HG03064 (cell line): ENCODE data around the gene TMC1.
"Not testable (repeated sequence)": the region's sequence is repeated elsewhere in the genome, so short reads cannot be mapped to it uniquely, and the experiment has no call there.

Experiments used
- ATAC-seq: cut with Tn5 transposase; IDR thresholded peaks from one replicate; pipeline ENCODE4 v1.9.1; 2021; ENCODE audit warnings: low read depth; ENCODE audit not compliant: unreplicated experiment

The TMC1 gene

DNA sequence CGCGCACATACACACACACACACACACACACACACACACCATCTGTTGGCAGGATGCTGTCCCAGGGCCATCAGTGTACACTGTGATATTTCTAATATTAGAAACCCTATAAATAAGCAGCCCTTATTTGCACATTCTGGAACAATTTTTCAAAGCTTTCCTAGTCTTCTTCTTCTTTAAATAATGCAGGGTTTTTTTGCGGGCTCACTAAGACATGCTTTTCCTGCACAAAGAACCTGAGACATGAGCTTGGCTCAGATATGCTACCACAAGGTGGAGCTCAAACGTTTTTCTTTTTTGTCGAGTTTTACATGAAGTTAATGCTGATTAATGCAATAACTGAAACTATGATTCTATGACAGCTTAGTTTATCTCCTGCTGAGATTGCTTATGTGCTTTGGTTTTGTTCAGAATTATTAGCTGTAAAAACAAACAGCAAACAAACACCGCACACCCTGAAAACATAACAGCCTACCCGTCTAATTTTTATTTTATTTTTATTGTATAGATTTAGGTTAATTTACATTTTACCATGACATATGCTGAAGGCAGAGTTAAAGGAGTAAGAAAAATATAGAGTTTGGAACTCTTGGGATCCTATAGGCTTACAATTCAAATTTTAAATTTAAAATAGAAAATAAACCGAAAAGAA, 335.7 kb downstream of the TMC1 start:
- no peak for ATAC-seq

DNA sequence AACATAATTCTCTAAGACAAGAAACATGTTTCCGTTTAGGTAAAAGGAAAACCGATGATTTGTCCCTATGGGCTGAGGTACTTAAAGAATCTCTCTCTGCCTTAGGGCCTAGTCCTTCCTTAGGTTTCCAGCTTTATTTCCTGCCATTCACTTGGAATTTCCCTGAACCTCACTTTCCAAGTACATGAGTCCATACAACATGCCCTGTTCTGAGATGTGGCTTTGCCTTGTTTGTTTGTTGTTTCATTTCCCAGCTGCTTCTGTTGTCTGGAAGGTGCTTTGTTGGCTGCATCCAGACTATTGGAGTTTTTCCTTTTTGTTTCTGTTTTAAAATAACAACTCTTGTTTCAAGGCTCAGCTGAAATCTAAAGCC, 336.2 kb downstream of the TMC1 start:
- ATAC-seq: no peak

DNA sequence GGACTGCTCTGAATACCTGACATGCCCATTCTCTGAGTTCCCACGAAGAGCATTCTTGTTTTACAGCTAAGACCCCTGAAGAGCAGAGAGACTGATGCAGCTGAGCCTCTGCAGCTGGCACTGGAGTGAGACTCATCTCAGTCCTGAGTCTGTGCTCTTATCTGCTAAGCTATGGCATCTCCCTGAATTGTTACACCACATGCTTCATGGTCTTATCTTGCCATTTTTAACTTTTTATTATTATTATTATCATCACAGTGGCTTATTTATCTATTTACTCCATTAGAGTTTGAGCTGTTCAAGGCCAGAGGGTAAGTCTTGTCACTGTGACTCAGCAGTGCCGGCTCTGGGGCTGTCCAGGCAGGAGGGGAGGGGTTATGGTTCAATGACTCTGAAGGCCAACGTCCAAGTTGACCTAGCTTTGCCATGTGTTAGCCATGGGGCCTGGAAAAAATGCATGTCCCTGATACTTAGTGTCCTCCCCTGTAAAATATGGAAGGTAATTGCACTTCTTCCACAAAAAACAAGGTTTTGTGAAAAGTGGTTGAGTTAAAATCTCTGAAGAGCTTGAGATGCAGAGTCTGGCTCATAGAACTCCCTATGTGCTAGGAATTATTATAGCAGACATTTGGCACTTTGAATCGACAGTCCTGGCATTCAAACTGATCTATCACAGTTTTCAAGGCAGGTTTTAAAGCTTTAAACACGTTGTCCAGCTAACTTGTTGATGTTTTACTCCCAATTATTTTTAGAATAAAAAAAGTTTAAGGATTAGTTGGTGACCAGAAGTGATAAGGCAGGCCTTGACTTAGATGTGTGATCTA, 336.9 kb downstream of the TMC1 start:
- ATAC-seq: no peak

DNA sequence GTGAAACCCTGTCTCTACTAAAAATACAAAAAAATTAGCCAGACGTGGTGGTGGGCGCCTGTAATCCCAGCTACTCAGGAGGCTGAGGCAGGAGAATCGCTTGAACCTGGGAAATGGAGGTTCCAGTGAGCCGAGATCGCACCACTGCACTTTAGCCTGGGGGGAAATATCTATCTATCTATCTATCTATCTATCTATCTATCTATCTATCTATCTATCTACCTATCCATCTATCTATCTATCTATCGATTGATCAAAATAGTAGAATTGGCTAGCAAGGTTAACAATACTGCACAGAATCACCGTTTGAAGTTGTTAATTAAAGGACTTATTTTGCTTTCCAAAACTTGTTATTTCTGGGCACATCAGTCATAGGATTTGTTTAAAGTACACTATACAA, 341.4 kb downstream of the TMC1 start:
- ATAC-seq: not testable (repeated sequence)

DNA sequence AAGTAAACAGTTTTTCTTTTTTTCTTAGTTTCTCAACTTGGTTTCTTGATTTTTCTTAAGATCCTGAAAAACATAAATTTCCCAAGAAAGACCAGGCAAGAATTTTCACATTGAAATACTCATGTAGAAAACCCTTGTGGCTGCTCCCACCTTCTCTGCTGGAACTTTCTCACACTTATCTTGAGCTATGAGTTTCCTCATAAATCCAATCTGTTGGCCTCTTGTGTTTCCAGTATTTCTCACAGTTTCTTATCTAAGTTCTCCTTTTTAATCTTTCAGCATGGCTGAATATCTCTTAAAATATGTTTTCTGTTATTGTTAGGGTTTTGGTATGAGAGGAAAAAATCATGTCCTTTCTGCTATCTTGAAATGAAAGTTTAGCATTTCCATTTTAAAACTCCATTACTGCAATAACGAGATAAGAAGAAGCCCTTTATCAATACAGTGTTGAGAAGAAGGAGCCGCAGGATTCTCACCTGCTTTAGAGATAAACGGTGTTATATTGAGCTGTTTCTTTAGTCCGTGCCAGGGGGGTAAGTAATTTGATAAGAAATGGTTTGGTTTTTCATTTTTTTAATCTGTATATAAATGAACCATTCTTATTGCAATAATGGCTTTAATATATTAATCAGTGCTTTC, 342.2 kb downstream of the TMC1 start:
- no peak for ATAC-seq

DNA sequence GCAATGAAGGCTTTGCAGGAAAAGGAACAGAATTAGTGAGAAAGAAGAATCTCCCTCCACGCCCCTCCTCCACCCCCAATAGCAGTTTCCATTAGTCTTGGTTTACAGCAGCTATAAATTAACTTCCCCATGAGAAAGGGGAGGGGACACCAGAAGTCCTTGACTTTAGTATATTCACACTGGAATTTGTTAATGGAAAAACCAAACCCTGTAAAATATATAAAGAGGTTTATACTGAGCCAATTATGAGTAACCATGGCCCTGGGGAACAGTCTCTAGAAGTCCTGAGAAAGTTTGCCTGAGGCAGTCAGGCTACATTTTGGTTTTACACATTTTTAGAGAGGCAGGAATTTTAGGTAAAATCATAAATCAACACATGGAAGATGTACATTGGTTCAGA, 342.9 kb downstream of the TMC1 start:
- no peak for ATAC-seq

DNA sequence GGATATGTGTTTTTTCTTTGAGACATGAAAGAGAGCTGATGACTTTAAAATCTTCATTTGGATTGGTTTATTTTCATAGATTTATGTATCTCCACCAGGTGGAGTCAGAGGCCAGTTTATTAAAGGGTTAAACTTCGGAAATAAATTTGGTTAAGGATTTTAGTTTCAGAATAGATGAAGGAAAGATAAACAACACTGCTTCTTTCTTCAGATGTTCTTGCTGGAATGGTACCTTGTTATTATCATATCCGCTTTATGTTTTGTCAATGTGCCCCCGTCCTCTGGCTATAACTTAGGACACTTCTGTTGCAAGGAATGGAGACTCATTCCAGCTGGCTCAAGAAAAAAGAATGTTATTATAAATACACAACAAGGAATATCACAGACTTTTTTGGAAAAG, 350.3 kb downstream of the TMC1 start:
- ATAC-seq: no peak

DNA sequence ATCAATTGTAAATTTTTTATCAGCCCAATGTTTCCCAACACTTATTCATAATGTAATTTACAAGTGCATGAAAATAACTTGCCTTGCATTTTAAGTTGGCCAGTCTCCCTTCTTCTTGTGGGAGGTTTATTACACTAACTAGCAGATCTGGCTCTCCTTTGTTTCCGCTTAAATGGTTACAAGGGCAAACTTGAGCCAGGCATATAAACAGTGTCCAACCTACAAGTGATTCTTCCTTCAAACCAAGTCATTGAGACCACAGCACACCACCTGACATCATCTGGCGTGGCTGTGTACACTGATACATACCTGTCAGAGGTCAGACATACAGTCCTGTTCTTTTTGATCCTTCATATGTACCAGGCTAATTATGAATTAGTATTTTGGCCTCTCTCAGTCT, 351.3 kb downstream of the TMC1 start:
- no peak for ATAC-seq

DNA sequence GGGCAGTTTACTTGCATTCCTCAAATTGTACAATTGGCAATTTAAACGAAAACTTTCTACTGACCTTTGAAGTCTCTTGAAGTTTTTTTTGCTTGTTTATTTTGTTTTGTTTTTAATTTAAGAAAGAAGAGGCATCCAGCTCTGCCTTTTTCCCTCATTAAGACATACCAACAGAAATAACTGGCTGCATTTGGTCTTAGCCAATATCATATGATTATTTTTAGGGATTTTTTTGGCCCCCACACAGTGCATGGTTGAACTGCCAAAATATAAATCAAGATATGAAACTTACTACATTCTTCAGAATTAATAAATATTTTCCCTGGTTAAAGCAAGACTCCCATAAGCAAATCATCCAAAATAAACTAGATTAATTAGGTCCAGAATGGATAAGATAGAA, 352.0 kb downstream of the TMC1 start:
- no peak for ATAC-seq

DNA sequence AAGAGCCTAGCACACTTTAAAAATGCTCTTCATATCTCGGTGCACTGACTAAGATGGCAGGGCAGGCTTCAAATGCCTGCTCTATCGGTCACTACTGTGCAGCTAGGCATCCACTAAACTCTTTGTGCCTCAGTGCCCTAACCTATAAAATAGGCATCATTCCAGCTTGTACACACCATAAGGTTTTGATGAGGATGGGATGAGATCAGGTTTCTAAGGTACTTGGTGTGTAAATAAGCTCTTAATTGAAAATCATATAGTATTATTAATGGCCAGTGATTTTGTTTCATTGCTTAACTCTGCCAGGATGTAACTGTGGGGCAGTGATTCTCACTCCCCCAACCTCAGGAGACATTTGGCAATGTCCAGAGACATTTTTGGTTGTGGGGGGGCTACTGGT, 352.9 kb downstream of the TMC1 start:
- ATAC-seq: no peak

DNA sequence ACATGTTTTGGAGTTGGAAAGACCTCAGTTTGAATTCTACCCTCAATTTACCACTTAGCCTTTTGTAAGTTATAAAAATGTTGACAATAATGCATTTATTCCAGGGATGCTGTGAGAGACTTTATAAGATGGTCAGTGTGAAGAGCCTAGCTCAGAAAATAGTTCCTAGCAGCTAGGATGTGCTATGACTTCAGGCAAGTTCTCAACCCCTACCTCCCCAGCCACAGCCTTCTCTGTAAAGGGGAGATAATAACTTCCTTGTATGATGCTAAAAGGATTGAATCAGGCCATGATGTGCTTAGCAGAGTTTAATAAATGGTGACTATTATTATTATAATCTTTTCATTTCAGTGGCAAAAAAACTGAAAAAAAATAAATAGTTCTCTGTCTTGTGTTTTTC, 353.8 kb downstream of the TMC1 start:
- ATAC-seq: no peak

DNA sequence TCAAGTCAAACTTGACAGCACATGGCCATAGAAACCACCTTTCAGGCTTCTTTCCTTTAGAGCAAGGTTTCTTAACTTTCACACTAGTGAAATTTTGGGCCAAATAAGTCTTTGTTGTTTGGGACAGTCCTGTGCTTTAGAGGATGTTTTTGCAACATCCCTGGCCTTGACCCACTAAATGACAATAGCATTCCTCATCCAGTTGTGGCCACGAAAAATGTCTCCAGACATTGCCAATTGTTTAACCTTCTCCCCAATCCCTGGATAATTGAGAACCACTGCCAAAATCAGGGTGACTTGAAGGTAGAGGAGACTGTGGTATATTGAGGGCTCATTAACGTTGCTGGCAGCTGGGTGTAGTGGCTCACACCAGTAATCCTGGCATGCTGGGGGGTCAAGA, 359.4 kb downstream of the TMC1 start:
- ATAC-seq: no peak

DNA sequence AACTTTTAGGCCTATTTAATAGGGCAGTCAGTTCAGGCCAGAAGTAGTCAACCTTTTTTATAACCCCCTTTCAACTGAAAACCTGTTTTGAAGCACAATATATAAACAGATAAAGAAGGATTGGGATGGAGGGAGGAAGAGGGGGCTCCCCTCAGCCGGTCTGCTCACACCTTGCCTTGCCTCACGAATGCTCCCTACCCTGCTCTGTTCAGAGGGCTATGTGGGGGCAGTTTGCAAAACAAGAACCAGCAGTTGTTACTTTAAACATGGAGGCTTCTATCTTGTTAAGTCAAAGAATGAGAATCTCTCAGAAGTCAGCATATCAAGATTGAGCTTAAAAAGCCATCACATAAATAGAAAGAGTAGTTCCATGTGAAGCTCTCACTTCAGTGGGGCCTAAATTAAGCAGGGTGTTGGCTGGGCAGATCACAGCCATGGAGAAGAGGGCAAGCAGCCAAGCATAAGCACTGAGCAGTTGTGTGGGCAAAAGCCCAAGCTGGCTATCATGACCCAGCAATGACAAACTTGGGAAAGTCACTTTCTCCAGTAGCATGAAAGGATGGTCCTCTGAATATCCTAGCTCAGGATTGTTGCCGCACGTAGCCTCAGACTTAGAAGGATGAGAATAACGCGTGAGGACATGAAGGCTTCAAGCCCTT, 360.8 kb downstream of the TMC1 start:
- ATAC-seq: no peak

DNA sequence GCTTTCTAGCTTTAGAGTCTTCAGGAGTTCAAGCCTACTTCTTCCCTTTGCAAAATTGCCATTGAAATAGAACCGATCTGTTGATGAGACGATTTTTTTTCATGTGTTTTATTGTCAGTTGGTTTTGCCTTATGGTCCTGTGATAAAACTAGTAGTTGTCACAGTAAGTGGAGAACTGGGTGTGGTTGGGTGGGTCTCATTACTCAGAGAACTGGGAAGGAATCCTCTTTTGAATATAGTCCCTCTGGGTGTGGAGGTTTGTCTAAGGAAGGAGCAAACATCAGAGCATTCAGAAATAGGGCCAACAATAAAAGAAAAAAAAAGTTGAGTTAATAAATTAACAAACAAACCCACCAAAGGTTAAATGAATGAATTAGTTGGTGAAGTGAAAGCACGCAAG, 362.5 kb downstream of the TMC1 start:
- no peak for ATAC-seq

DNA sequence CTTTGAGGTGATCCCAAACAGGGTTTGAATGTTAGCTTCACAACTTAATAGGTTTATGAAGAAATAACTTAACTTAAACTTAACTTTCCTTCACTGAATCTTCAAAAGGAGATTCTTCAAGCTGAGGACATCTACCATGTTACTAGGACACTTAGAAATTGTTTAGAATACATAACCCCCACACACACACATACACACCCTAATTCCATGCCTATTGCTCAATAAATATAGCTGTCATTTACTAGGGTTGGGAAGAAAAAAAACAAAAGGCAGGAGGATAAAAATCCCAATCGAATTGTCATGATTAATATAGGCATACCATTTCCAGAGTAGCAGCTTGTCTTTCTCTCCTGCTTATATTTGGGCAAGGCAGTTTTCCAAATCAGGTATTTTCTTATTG, 363.1 kb downstream of the TMC1 start:
- ATAC-seq: no peak
